Hematopoietic multipotent progenitor cell treated with erythropoietin and hydrocortisone succinate and interleukin-3 and kit ligand, for 15 days (in vitro differentiated cells): ENCODE results near the gene PPP2R1B.
"Not testable (repeated sequence)": the region's sequence is repeated elsewhere in the genome, so short reads cannot be mapped to it uniquely, and the experiment has no call there.

Experiments used
- DNase-seq: peaks from one replicate; pipeline ENCODE4 v3.0.0-alpha.2; 2015; ENCODE audit warnings: low spot score

Gene PPP2R1B

GRCh38 chr11:111782109-111782741 lies 16.0 kb upstream of the PPP2R1B start:
- DNase-seq: no peak

- no peak for DNase-seq
Measured at GRCh38 chr11:111779118-111779517, 12.9 kb upstream of the PPP2R1B start.

GRCh38 chr11:111778047-111778558 lies 11.9 kb upstream of the PPP2R1B start:
- DNase-seq: no peak

GRCh38 chr11:111777094-111778046 lies 11.2 kb upstream of the PPP2R1B start:
- DNase-seq: peak; percentile 82

GRCh38 chr11:111776398-111777093 lies 10.4 kb upstream of the PPP2R1B start:
- no peak for DNase-seq

- DNase-seq: no peak
Measured at GRCh38 chr11:111774955-111775710, 8.9 kb upstream of the PPP2R1B start.

GRCh38 chr11:111772535-111772934 lies 6.3 kb upstream of the PPP2R1B start:
- no peak for DNase-seq

GRCh38 chr11:111771205-111771604 lies 5.0 kb upstream of the PPP2R1B start:
- not testable (repeated sequence) for DNase-seq

- DNase-seq: no peak
Measured at GRCh38 chr11:111770581-111771134, 4.5 kb upstream of the PPP2R1B start.

- no peak for DNase-seq
Measured at GRCh38 chr11:111766834-111767142, 599 bp upstream of the PPP2R1B start.

- peak; percentile 14 for DNase-seq
Measured at GRCh38 chr11:111765320-111765983, 737 bp downstream of the PPP2R1B start.

- DNase-seq: no peak
Measured at GRCh38 chr11:111764621-111765020, 1.6 kb downstream of the PPP2R1B start.

GRCh38 chr11:111762981-111763643 lies 3.1 kb downstream of the PPP2R1B start:
- no peak for DNase-seq

- no peak for DNase-seq
Measured at GRCh38 chr11:111762526-111762925, 3.7 kb downstream of the PPP2R1B start.

- DNase-seq: no peak
Measured at GRCh38 chr11:111761036-111761435, 5.2 kb downstream of the PPP2R1B start.

- no peak for DNase-seq
Measured at GRCh38 chr11:111759778-111760407, 6.3 kb downstream of the PPP2R1B start.

- no peak for DNase-seq
Measured at GRCh38 chr11:111759376-111759775, 6.8 kb downstream of the PPP2R1B start.

- DNase-seq: no peak
Measured at GRCh38 chr11:111756097-111756496, 10.1 kb downstream of the PPP2R1B start.

- DNase-seq: no peak
Measured at GRCh38 chr11:111749646-111750045, 16.5 kb downstream of the PPP2R1B start.
